Breast epithelium (tissue), 3 donors: ENCODE data around the gene SAMD9L.

ENCODE experiments used
- POLR2A ChIP-seq: fragments of 450-650 bp; IDR thresholded peaks from one replicate; pipeline ENCODE4 v1.6.1; 2016; ENCODE audit warnings: antibody characterized with exemption, mild to moderate bottlenecking, moderate library complexity
- TF ChIP-seq, protein P1 (sequence below), 3 donors: fragments of 450-650 bp; IDR thresholded peaks; one replicate each; pipeline ENCODE4 v1.5.1; 2016 to 2017; ENCODE audit warnings: antibody characterized with exemption in 3 of 3, mild to moderate bottlenecking in 3 of 3, moderate library complexity in 3 of 3

GRCh38 chr7:93117852-93118530 lies 30.2 kb downstream of the SAMD9L start, which contains the start of gene SAMD9:
- TF ChIP-seq, protein P1, sequence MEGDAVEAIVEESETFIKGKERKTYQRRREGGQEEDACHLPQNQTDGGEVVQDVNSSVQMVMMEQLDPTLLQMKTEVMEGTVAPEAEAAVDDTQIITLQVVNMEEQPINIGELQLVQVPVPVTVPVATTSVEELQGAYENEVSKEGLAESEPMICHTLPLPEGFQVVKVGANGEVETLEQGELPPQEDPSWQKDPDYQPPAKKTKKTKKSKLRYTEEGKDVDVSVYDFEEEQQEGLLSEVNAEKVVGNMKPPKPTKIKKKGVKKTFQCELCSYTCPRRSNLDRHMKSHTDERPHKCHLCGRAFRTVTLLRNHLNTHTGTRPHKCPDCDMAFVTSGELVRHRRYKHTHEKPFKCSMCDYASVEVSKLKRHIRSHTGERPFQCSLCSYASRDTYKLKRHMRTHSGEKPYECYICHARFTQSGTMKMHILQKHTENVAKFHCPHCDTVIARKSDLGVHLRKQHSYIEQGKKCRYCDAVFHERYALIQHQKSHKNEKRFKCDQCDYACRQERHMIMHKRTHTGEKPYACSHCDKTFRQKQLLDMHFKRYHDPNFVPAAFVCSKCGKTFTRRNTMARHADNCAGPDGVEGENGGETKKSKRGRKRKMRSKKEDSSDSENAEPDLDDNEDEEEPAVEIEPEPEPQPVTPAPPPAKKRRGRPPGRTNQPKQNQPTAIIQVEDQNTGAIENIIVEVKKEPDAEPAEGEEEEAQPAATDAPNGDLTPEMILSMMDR (IDR thresholded peaks at IDR 0.05) = no peak
- no peak for TF ChIP-seq POLR2A
